Stimulated activated CD8-positive, alpha-beta memory T cell treated with anti-CD3 and anti-CD28 coated beads, Interleukin-4, amount 100 ng/mL, for 1 hour (primary cell): Measurements from ENCODE around the gene OIT3.

Source experiments
- DNase-seq, 2 donors: peaks; one replicate each; pipeline ENCODE4 v3.0.0-alpha.2; 2020; ENCODE audit warnings: low read depth in 2 of 2, low spot score in 1 of 2

Gene OIT3

DNA sequence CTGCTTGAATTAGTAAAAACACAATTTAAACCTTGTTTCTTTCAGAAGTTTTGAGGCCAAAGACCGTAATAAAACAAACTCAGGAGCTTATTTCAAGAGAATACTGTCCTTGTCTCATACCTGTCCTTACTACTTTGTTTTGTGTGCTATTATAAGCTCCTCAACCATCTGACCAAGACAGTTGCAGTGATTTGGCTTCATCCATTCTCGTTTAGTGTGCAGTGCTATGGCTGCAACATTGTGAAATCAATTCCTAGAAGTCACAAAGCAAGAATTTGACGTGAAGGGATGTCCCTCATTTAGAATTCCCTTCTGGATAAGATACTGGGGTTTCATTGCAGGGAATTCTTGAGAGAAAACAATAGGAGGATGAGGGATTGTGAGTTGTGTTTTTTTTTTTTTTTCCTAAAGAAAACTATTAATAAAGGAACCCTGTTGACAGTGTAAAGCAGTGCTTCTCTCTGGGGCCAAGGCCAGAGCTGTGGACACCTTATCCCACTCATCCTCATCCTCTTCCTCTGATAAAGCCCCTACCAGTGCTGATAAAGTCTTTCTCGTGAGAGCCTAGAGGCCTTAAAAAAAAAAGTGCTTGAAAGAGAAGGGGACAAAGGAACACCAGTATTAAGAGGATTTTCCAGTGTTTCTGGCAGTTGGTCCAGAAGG is at the start of gene OIT3:
Gene OIT3, plus strand, starts transcription at position 604 of the 663 bp plus-strand sequence. CDS start 60 bp downstream, outside the sequence.
- DNase-seq, result no peak

DNA sequence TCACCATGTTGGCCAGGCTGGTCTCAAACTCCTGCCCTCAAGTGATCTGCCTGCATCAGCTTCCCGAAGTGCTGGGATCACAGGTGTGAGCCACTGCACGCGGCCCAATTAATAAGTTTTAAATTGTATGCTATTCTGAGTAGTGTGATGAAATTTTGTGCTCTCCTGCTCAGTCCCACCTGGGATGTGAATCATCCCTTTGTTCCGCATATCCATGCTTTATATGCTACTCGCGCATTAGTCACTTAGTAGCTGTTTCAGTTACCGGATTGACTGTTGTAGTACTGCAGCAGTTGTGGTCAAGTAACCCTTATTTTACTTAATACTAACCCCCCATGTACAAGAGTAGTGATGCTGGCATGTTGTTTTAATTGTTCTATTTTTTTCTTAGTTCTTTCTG is 47.3 kb upstream of the OIT3 start:
- no peak for DNase-seq

DNA sequence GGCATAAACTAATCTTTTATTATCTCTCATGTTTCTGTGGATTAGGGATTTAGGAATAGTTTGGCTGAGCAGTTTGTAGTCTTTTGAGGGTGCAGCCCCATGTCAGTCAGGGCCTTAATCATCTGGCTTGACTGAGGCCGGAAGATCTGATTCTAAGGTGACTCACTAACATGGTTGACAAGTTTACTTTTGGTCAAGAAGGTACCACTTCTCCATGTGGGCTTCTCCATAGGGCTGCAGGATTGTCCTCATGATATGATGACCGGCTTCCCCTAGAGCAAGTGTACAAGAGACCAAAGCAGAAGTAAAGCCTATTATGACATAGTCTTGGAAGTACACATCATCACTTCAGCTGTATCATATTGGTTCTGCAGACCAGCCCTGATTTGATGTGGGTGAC is 45.9 kb upstream of the OIT3 start:
- DNase-seq, result no peak

DNA sequence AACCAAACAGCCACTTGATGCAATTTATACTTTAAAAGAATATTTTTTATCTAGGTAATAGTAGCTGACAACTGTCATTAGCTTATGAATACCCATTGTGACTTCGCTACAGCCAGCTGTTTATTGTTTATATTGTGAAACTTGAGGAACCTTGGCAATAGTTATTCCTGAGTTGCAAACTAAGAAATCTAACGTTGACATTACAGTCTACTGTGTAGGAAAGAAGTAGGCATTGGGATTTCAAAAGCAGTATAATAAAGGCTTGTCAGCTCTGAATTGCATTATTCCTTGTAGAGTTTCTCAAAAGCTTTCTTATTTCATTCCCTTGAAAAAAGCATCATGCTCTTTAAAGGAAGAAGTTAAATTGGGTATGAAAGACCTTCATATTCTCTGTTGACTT is 42.7 kb upstream of the OIT3 start:
- no peak for DNase-seq

DNA sequence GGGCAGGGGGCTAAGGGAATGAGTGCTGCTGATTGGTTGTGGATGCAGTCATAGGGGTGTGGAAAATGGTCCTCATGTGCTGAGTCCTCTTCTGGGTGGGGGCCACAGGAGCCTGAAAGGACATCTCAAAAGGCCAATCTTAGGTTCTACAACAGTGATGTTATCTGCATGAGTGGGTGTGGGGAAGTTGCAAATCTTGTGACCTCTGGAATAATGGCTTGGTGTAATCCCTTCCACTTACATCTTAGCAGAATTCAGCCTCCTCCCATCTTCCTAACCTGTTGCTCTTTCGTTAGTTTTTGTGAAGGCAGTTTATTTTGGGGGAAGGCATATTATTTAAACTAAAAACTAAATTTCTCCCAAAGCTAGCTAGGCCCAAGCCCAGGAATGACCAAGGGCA is 42.0 kb upstream of the OIT3 start:
- no peak for DNase-seq

DNA sequence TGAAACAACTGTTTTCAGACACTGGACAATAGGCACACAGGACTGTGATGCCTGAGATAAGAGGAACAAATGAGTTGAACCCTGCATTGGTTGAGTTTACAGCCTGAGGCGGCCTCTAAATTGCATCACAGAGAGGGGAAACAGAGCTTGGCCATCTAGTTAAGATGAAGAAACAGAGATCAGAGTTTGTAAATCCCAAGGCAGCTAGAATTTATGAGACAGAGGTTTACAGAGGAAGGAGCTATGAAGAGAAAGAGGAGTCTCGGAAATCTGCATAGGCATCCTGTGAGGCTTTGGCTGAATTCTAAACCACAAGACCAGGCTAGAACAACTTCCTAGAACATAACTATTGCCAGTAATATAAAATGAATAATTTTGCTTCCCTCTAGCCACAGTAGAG is 41.0 kb upstream of the OIT3 start:
- DNase-seq, result no peak

DNA sequence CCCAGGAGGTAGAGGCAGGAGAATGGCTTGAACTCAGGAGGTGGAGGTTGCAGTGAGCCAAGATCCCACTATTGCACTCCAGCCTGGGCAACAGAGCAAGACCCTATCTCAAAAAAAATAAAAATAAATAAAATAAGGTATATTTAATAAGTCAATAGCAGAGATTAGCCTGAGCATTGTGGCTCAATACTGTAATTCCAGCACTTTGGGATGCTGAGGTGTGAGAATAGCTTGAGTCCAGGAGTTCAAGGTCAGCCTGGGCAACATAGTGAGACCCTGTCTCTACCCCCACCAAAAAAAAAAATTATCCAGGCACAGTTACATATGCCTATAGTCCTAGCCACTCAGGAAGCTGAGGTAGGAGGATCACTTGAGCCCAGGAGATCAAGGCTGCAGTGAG is 38.4 kb upstream of the OIT3 start:
- DNase-seq, result no peak

DNA sequence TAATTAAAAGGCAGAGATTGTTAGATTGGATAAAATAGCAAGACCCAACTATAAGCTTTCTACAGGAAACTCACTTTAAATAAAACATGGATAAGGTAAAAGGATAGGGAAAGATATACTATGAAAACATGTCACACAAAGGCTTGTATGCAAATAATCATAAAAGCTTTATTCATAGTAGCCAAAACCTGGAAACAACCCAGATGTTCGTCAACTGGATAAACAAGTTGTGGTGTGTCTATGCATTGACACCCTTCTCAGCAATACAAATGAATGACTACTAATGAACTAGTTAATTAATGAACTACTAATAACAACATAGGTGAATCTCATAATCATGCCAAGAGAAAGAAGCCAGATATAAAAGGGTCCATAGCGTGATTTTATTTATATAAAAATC is 37.7 kb upstream of the OIT3 start:
- no peak for DNase-seq

DNA sequence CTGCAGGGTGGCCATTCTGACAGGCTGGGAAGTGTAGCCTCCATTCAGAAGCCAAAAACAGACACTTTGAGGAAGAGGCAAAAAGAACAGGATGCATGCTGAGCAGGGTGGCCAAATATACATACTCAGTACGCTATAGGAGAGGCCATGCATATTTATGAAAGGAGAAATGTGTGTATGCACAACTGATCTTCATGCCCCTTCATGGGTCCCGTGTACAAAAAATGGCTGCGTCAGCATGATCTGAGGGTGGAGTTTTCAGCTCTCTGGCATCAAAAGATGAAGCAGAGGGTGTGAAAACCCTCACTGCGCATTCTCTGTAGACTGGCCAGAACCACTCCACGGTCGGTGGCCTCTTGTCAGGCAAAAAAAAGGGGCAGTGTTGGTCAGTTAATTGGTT is 35.5 kb upstream of the OIT3 start:
- no peak for DNase-seq

DNA sequence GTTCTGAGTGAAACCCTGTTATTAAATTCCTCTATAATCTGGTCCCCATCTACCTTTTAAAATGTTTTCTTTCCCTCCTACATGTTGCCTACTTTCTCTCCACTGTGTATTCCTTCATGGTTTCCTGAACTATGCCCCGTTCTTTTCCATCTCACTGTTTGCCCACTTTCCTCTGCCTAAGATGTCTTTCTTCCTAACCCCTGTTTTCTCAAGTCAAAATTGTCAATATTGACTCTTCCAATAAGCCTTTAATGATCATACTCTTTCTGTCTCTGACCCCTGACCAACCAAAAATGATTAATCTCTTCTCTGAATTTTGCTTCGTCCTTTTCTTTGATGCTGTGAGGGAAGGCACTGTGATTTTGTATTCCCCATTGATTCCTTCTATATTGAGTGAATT is 30.6 kb upstream of the OIT3 start:
- no peak for DNase-seq

DNA sequence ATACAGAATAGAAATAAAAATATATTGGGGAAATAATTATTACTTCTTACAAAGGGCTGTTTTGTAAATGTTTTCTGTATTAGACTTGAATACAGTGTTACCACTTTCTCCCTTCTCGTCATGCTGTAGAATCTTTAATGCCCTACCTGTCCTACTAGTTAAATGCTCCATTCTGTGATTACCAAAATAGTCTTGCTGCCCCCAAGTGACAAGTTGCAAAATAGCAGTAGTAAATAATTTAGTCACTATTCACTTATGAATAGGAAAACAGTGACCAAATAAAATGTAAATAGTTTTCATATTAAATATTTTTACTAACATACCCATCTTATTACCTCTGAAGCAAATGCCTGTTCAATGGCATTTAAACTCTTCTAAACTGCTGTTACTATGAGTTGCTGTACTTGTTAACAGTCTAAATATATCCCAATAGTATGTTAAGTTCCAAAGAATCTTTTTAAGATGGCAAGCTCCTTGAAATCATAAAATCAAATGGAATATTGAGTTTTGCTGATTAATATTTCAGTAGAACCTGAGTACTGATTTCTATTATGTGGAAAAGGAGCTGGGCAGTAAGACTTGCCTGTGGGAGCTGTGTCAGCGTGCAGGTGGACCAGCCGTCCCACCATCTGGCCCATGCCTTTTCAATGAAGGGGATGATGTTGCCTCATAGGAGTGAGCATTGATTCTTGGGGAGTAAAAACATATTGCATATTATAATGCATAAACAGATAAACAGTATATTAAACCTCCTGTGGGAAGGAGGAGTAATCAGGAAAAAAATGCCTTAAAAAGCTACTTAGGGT is 18.1 kb upstream of the OIT3 start:
- DNase-seq, result no peak

DNA sequence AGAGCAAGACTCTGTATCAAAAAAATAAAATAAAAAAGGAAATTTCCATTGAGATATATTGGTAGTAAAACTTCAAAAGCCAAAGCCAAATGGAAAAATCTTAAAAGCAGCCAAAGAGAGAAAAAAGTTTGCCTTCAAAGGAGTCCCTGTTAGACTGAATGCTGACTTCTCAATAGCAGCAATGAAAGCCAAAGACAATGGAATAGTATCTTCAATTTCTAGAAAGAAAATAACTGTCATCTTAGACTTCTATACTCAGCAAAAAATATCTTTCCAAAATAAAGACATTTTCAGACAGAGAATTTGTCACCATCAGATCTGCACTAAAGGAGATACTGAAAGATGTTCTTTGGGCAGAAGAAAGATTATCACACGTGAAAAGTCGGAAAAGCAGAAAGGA is 14.3 kb upstream of the OIT3 start:
- no peak for DNase-seq

DNA sequence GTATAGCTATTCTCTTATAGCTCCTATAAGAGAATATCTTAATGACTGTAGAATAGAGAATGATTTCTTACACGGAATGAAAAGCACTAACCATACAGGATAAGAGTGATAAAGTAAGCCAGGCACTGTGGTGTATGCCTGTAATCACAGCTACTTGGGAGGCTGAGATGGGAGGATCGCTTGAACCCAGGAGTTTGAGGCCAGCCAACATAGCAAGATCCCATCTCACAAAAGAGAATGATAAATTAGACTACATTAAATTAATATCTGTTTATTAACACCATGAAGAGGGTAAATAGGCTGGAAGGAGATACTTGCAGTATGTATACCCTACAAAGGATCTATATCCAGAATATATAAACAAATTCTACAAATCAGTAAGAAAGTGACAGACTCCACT is 12.2 kb upstream of the OIT3 start:
- DNase-seq, result no peak

DNA sequence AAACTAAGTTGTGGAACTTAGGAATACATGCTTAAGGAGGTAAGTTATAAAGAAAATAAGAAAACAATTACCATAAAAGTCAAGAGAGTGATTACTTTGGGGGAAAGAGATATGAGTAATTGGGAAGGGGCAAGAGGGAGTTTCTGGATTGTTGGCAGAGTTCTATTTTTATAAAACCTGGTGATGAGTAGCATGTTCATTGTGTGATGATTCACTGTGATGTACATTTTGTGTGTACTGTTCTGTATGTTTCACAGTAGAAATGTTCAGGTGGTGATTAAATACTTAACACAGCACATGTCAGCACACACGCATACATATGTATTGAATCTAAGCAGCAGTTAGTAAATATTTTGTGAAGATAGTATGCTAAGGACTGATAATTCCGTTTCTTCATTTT is 9.7 kb upstream of the OIT3 start:
- no peak for DNase-seq

DNA sequence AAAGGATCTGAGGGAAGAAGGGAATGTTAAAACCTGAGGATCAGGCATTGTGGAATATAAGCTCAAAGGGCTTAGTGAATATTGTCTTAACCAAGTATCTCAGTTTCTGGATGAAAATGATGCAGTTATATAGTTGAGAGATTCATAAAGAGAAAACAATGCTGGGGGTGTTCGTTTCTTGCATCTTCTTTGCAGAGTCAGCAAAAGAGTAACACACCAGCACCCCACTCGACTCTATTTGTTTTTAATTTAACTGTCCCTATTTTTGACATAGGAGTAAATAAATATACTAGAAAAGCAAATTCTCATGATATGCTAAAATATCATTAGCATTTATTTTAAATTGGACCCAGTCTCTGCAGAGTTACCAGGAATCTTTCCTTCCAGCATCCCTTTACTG is 7.6 kb upstream of the OIT3 start:
- DNase-seq, result no peak

DNA sequence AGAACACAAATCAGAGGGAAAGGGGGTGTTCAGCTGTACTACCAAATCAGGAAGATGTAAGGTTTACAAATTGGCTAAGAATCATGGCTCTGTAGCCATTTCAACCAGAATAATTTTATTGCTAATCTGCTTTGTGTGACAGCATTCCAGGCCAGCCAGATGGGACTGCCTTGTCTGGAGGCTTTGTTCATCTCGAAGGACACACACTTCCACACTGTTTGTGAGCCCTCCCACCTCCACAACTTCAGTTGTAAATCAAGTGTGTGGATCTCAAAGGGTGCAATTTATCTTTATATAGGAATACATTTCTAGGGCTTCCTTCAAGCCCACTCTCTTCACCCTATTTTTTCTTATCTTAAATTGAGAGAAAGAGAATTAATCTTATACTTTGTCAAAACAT is 6.9 kb upstream of the OIT3 start:
- DNase-seq, result no peak

DNA sequence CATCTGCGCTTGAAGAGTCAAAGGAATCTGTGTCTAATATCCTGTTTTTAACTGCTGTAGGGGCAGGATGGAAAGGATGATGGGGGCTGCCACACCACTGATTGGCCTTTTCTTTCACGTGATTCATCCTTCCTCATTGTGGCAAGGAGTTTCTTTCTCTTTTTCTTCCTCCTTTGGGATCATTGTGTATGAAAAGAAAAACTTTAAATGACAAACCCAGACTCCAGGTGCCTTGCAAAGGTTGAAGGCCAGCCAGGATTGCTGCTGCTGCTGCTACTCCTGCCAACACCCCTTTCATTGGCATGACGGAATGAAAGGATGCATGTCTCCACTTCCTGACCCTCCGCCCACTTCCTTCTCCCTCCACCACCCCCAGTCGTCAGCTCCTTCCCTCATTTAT is 6.5 kb upstream of the OIT3 start:
- no peak for DNase-seq

DNA sequence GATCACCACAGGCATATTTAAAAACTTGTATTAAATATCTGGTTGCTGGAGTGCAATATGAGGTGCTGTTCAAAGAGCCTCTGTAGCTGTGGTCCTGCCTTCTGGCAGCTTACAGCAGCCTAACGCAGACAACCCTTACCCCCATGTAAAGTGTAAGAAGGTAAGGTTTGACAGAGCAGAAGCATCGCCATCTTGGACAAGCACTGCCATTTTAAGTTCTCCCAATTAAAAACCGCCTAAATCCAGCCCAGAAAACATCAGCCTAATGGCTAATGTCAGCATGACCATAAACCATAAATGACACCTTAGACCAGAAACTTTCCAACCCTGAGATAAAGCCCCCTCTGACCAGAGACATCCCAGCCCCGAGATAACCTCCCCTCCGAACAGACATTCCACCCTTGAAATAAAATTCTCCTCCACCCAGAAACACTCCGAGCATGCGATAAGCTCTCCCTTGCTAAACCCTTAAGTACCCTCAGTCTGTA is 5.3 kb upstream of the OIT3 start:
- DNase-seq, result no peak

DNA sequence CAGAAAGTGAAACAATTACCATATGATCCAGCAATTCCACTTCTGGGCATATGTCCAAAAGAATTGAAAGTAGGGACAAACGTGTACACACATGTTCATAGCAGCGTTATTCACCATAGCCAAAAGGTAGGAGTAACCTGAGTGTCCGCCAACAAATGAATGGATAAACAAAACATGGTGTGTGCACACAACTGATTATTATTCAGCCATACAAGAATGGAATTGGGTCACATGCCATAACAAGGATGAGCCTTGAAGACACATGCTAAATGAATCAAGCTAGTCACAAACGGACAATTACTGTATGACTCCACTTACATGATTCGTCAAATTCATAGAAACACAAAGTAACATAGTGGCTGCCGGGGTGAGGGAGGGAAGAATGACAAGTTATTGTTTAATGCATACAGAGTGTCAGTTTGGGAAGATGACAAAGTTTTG is 4.1 kb upstream of the OIT3 start:
- DNase-seq, result no peak

DNA sequence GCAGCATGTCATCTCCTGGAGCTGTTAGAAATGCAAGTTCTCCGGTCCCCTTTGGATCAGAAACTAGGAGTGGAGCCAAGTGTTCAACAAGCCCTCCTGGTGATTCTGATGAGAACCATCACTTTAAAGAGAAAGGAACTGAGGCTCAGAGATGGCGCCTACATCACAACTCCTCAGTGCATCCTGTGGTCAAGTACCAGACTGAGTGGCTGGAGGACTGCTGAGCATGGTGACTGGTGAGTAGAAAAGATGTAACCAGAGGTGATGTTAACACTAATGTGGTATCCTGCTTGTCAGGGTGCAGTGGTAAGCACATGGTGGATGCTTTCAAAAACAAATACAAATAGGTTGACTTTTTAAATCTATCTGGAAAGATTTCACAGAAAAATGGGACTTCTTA is 3.5 kb upstream of the OIT3 start:
- no peak for DNase-seq

DNA sequence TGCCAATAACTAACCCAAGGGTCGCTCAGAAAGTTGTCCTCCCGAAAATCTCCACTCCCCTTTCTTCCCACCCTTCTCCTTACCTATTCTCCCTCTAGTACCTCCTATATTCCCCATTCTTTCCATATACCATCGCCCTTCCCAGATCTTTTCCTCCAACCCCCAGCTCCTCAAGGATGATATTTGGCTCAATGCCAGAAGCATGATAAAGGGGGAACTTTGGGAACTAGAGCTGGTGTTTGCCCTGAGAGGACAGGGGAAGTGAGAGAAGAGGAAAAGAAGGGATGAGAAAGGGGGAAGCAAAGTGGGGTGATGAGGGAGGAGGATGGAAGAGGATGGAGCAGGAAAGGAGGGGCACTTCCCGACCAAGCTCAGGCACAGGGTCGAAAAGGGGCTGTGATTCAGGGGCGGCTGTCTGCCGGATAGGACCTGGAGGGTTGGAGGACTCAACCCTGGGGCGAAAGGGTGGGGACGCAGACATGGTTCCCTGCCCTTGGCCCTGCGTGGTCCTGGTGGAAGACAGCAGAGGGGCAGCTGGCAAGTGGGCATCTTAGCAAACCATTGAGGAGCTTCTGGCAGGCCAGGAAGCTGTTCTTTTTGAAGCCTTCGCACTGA is 1.8 kb downstream of the OIT3 start:
- DNase-seq, result no peak

DNA sequence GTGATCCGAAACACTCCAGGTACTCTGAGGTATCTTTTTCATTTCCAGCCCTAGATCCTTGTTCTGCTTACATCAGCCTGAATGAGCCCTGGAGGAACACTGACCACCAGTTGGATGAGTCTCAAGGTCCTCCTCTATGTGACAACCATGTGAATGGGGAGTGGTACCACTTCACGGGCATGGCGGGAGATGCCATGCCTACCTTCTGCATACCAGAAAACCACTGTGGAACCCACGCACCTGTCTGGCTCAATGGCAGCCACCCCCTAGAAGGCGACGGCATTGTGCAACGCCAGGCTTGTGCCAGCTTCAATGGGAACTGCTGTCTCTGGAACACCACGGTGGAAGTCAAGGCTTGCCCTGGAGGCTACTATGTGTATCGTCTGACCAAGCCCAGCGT is 5.1 kb downstream of the OIT3 start:
- no peak for DNase-seq
